Neuronal stem cell (in vitro differentiated cells): ENCODE results near the gene BDNF.

Experiments
- DNase-seq: peaks from one replicate; pipeline ENCODE4 v3.0.0-alpha.2; 2013; ENCODE audit warnings: low spot score
- H2AFZ ChIP-seq: one replicate; pipeline ENCODE4 v1.6.1; 2013; ENCODE audit warnings: mild to moderate bottlenecking, low read length, inconsistent platforms
- H2AK5ac ChIP-seq: 2 replicates; pipeline ENCODE4 v1.6.1; 2013; ENCODE audit warnings: low read depth, mild to moderate bottlenecking, inconsistent platforms, low read length, moderate library complexity, mixed read lengths
- H2BK120ac ChIP-seq: 2 replicates; pipeline ENCODE4 v1.6.1; 2013; ENCODE audit warnings: low read depth, mild to moderate bottlenecking, inconsistent platforms, low read length, moderate library complexity, mixed read lengths
- H2BK12ac ChIP-seq: one replicate; pipeline ENCODE4 v1.6.1; 2013; ENCODE audit warnings: low read length, inconsistent platforms
- H2BK15ac ChIP-seq: 2 replicates; pipeline ENCODE4 v1.6.1; 2013; ENCODE audit warnings: mild to moderate bottlenecking, low read length, inconsistent platforms, mixed read lengths
- H2BK5ac ChIP-seq: one replicate; pipeline ENCODE4 v1.6.1; 2013; ENCODE audit warnings: inconsistent platforms, mild to moderate bottlenecking, low read length, moderate library complexity
- H3K14ac ChIP-seq: one replicate; pipeline ENCODE4 v1.6.1; 2013; ENCODE audit warnings: low read length, inconsistent platforms
- H3K18ac ChIP-seq: 2 replicates; pipeline ENCODE4 v1.6.1; 2013; ENCODE audit warnings: low read length, inconsistent platforms
- H3K23ac ChIP-seq: 2 replicates; pipeline ENCODE4 v1.6.1; 2013; ENCODE audit warnings: low read depth, mild to moderate bottlenecking, mixed read lengths, low read length, inconsistent platforms; ENCODE audit not compliant: poor library complexity
- H3K27ac ChIP-seq: replicated peaks from 3 replicates; pipeline ENCODE4 v1.5.1; 2013; ENCODE audit warnings: low read length, inconsistent platforms
- H3K27me3 ChIP-seq, 3 experiments: 2 replicates each; pipeline ENCODE4 v1.6.1; 2013; ENCODE audit warnings: low read length in 3 of 3, mild to moderate bottlenecking in 2 of 3, inconsistent platforms in 1 of 3, low read depth in 1 of 3, mixed read lengths in 1 of 3, moderate library complexity in 1 of 3; ENCODE audit not compliant: control insufficient read depth in 3 of 3, insufficient read depth in 3 of 3
- H3K36me3 ChIP-seq, 2 donors: replicated peaks in 1 of 2; 2 replicates each; pipeline ENCODE4 v1.6.1; 2013; ENCODE audit warnings: low read length in 2 of 2; ENCODE audit not compliant: control insufficient read depth in 2 of 2, insufficient read depth in 2 of 2
- H3K4ac ChIP-seq: 2 replicates; pipeline ENCODE4 v1.6.1; 2013; ENCODE audit warnings: inconsistent platforms, mild to moderate bottlenecking, low read length, moderate library complexity
- H3K4me1 ChIP-seq, 2 donors: 1 replicate in 1 of 2; 2 replicates in 1 of 2; pipeline ENCODE4 v1.6.1; 2013; ENCODE audit warnings: low read length in 2 of 2, low read depth in 1 of 2; ENCODE audit not compliant: control insufficient read depth in 2 of 2, insufficient read depth in 1 of 2
- H3K4me2 ChIP-seq: one replicate; pipeline ENCODE4 v1.6.1; 2013; ENCODE audit warnings: mild to moderate bottlenecking, low read length, inconsistent platforms; ENCODE audit not compliant: insufficient read depth, poor library complexity, severe bottlenecking
- H3K4me3 ChIP-seq, 2 donors: 2 replicates each; pipeline ENCODE4 v1.5.1; 2013; ENCODE audit warnings: low read length in 2 of 2, mild to moderate bottlenecking in 2 of 2, inconsistent platforms in 1 of 2, moderate library complexity in 1 of 2
- H3K79me1 ChIP-seq: one replicate; pipeline ENCODE4 v1.6.1; 2013; ENCODE audit warnings: low read depth, mild to moderate bottlenecking, inconsistent platforms, low read length, moderate library complexity
- H3K9ac ChIP-seq: one replicate; pipeline ENCODE4 v1.6.1; 2013; ENCODE audit warnings: mild to moderate bottlenecking, low read depth, low read length, inconsistent platforms; ENCODE audit not compliant: poor library complexity
- H3K9me3 ChIP-seq, 2 donors: replicated peaks in 1 of 2; 2 replicates each; pipeline versions ENCODE3 to v1.6.1; 2013; ENCODE audit warnings: low read length in 2 of 2, mild to moderate bottlenecking in 2 of 2, inconsistent platforms in 1 of 2, low read depth in 1 of 2, mixed read lengths in 1 of 2, moderate library complexity in 1 of 2; ENCODE audit not compliant: control insufficient read depth in 2 of 2, insufficient read depth in 1 of 2
- H4K8ac ChIP-seq: one replicate; pipeline ENCODE4 v1.6.1; 2013; ENCODE audit warnings: low read depth, mild to moderate bottlenecking, inconsistent platforms, low read length, moderate library complexity
- H4K91ac ChIP-seq: one replicate; pipeline ENCODE4 v1.6.1; 2013; ENCODE audit warnings: low read length, low read depth, mild to moderate bottlenecking, inconsistent platforms; ENCODE audit not compliant: poor library complexity
- WGBS, 2 donors: extraction: QIAGEN DNeasy Blood & Tissue Kit; methylation state at CpG; one replicate each; pipeline ENCODE4 v1.1.7; 2013; ENCODE audit warnings: missing lambda C conversion rate in 2 of 2, mixed read lengths in 1 of 2; ENCODE audit not compliant: insufficient read length in 2 of 2, insufficient replicate concordance in 1 of 2; ENCODE audit errors: extremely low coverage in 2 of 2; 5-methylcytosine and 5-hydroxymethylcytosine counted together

Gene BDNF

GRCh38 chr11:27621405-27622161 is 78.7 kb downstream of the BDNF start:
- H3K4me1 ChIP-seq, result peaks cover 0 to 3% of the 10 kb centered on the region in 2 donors
- H4K8ac ChIP-seq, result no peak overlapping the region
- H2BK12ac ChIP-seq, result no peak overlapping the region
- H3K23ac ChIP-seq, result no peak overlapping the region
- no peak overlapping the region for H2BK15ac ChIP-seq
- no peak overlapping the region for H3K4me3 ChIP-seq
- H3K9me3 ChIP-seq, result no peaks in the 10 kb centered on the region
- no peak overlapping the region for H3K18ac ChIP-seq
- no peak overlapping the region for H3K14ac ChIP-seq
- H3K9ac ChIP-seq, result no peak overlapping the region
- H3K4ac ChIP-seq, result no peak overlapping the region
- H2AK5ac ChIP-seq, result no peak overlapping the region
- no peaks in the 10 kb centered on the region for H3K36me3 ChIP-seq
- no peak overlapping the region for H3K4me2 ChIP-seq
- no peak for DNase-seq
- H2BK120ac ChIP-seq, result no peak overlapping the region
- H2AFZ ChIP-seq, result no peak overlapping the region
- no peak overlapping the region for H3K27ac ChIP-seq
- no peaks in the 10 kb centered on the region for H3K27me3 ChIP-seq
- H3K79me1 ChIP-seq, result no peaks in the 10 kb centered on the region
- H2BK5ac ChIP-seq, result no peak overlapping the region
- H4K91ac ChIP-seq, result no peak overlapping the region
- no CpG with 5 or more reads among the region's 4 CpGs for WGBS, 2 donors

- no peaks in the 10 kb centered on the region for H3K36me3 ChIP-seq
- H3K4me3 ChIP-seq, result no peak overlapping the region
- H3K4me2 ChIP-seq, result no peak overlapping the region
- no peaks in the 10 kb centered on the region for H3K27me3 ChIP-seq
- no peak overlapping the region for H2BK5ac ChIP-seq
- no peak overlapping the region for H3K27ac ChIP-seq
- no peaks in the 10 kb centered on the region for H3K9me3 ChIP-seq
- H3K14ac ChIP-seq, result no peak overlapping the region
- H2AK5ac ChIP-seq, result no peak overlapping the region
- H4K8ac ChIP-seq, result no peak overlapping the region
- H3K9ac ChIP-seq, result no peak overlapping the region
- H2BK15ac ChIP-seq, result no peak overlapping the region
- peaks cover 0 to 3% of the 10 kb centered on the region in 2 donors for H3K4me1 ChIP-seq
- no peak overlapping the region for H2BK120ac ChIP-seq
- no peak overlapping the region for H3K18ac ChIP-seq
- H2BK12ac ChIP-seq, result no peak overlapping the region
- H3K23ac ChIP-seq, result no peak overlapping the region
- no peak overlapping the region for H3K4ac ChIP-seq
- no peaks in the 10 kb centered on the region for H3K79me1 ChIP-seq
- no CpG with 5 or more reads among the region's 2 CpGs for WGBS, 2 donors
- no peak overlapping the region for H4K91ac ChIP-seq
- no peak overlapping the region for H2AFZ ChIP-seq
- DNase-seq, result no peak
Observed at GRCh38 chr11:27619763-27620335, 80.4 kb downstream of the BDNF start.

- Histone ChIP-seq H3K4me1 (peaks cover 0 to 3% of the 10 kb centered on the region in 2 donors), H2AFZ (no peak overlapping the region), H3K4me3 (no peak overlapping the region), H3K36me3 (no peaks in the 10 kb centered on the region), H2BK12ac (no peak overlapping the region), H3K4ac (no peak overlapping the region), H3K4me2 (no peak overlapping the region), H3K79me1 (no peaks in the 10 kb centered on the region), H2BK5ac (no peak overlapping the region), H2BK15ac (no peak overlapping the region), H4K8ac (no peak overlapping the region), H4K91ac (no peak overlapping the region), H3K9ac (no peak overlapping the region), H3K23ac (no peak overlapping the region), H2BK120ac (no peak overlapping the region), H3K27ac (no peak overlapping the region), H3K18ac (no peak overlapping the region), H3K27me3 (no peaks in the 10 kb centered on the region), H3K14ac (no peak overlapping the region), H3K9me3 (no peaks in the 10 kb centered on the region), H2AK5ac (no peak overlapping the region)
- no CpG with 5 or more reads among the region's 5 CpGs for WGBS, 2 donors
- no peak for DNase-seq
Observed at GRCh38 chr11:27619039-27619574, 81.1 kb downstream of the BDNF start.

- H3K27ac ChIP-seq, result no peak overlapping the region
- peaks cover 0 to 3% of the 10 kb centered on the region in 2 donors for H3K4me1 ChIP-seq
- H2BK15ac ChIP-seq, result no peak overlapping the region
- H3K36me3 ChIP-seq, result no peaks in the 10 kb centered on the region
- H4K8ac ChIP-seq, result no peak overlapping the region
- WGBS, 2 donors, result no CpG with 5 or more reads among the region's 2 CpGs
- H2BK12ac ChIP-seq, result no peak overlapping the region
- no peaks in the 10 kb centered on the region for H3K79me1 ChIP-seq
- H2AFZ ChIP-seq, result no peak overlapping the region
- H3K4me2 ChIP-seq, result no peak overlapping the region
- no peaks in the 10 kb centered on the region for H3K9me3 ChIP-seq
- H3K27me3 ChIP-seq, result no peaks in the 10 kb centered on the region
- H3K14ac ChIP-seq, result no peak overlapping the region
- H3K23ac ChIP-seq, result no peak overlapping the region
- no peak overlapping the region for H2AK5ac ChIP-seq
- no peak overlapping the region for H3K4me3 ChIP-seq
- DNase-seq, result no peak
- H4K91ac ChIP-seq, result no peak overlapping the region
- no peak overlapping the region for H3K18ac ChIP-seq
- H2BK5ac ChIP-seq, result no peak overlapping the region
- no peak overlapping the region for H3K4ac ChIP-seq
- no peak overlapping the region for H3K9ac ChIP-seq
- H2BK120ac ChIP-seq, result no peak overlapping the region
Observed at GRCh38 chr11:27618281-27618915, 81.9 kb downstream of the BDNF start.
